ENCODE data around the gene EXOC3L4.
A peak's percentile ranks its signal among the peaks of the same experiment; 100 is the strongest.
"Not testable (repeated sequence)": the region's sequence is repeated elsewhere in the genome, so short reads cannot be mapped to it uniquely, and the experiment has no call there.

EXOC3L4 gene

DNA sequence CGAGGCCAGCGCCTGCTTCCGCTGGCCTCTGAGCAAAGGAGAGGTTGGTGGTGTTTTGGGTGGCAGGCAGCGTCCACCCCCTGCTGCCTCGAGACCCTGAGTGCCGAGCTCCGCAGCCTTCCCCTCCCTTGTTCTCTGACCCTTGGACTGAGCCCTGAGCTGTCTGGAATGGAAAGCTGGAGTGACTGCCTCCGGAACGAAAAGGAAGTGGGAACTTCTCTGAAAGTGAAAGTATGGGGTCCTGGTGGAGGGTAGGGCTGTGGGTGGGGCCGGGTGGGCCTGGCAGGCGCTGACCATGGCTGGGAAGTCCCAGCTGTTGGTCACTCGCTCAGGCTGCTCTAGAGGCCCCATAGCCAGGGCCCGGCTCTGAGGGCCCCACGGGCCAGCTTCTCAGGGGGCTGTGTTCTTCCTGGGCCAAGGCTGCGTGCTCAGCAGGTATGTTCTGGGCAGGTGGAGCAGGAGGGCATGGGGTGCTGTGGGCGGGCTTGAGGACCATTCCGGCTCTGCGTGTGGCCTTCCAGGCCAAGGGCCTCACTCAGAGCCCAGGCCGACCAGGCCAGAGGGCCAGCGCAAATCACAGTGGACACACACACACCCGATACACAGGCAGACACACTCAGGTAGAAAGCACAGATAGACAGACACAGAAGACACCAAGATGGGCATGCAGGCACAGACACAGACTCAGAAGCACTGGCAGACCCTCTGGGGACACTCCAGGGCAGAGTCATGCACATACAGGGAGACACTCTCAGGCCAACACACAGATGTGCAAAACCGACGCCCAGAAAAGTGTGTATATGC lies at the start of gene EXOC3L4:
TSS of gene EXOC3L4 (plus strand) at position 320 of the 804 bp plus-strand sequence. CDS start 5,495 bp downstream, outside the sequence.
- no peak for DNase-seq

DNA sequence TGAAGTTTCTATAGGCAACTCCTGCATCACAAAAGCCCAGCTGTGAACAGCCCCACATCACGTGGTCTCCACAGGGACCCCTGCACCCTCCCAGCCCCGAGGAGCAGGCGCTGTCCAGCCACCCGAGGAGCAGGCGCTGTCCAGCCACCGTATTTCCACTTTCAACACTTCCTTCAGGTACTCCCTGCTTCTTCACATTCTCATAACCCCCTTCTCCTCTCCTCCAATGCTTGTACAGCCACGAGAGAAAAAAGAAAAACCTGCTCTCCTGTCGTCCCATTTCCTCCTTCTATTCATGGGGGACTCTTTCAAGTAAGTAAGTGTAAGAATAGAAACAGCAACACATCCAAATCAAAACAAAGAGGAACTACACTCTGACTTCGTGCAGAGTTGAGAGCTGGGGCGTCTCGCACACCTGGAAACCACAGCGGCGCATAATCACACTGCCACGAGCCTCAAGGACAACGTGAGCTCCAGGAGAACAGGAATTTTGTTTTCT lies 49.1 kb upstream of the EXOC3L4 start:
- DNase-seq, result no peak

- DNase-seq, result not testable (repeated sequence)
These were observed 47.1 kb upstream of the EXOC3L4 start for GRCh38 chr14:103047453-103047852.

DNA sequence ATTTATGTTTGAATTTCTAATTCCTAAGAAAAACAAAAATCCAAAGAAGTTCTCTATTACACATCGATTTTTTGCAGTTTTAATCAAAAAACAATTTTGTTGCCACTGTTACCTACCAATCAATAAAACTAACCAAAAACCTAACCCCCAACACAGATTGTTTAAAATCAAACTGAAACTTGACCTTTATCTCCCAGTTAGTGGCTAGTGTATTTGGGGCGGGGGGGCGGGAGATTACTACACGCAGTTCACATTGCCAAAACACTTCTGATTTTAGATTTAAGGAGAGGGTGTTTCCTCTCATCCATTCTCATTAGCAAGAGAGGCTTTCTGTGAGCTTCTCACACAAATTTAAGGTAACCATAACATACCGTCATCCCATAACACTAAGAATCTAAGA lies 43.6 kb upstream of the EXOC3L4 start:
- no peak for DNase-seq

- no peak for DNase-seq
These were observed 42.1 kb upstream of the EXOC3L4 start for GRCh38 chr14:103052407-103052806.

- DNase-seq, result no peak
These were observed 38.8 kb upstream of the EXOC3L4 start for GRCh38 chr14:103055695-103056094.

GRCh38 chr14:103056322-103057027 lies 38.0 kb upstream of the EXOC3L4 start:
- peak; percentile 15 for DNase-seq

GRCh38 chr14:103057028-103057371 lies 37.5 kb upstream of the EXOC3L4 start:
- peak; percentile 12 for DNase-seq

DNA sequence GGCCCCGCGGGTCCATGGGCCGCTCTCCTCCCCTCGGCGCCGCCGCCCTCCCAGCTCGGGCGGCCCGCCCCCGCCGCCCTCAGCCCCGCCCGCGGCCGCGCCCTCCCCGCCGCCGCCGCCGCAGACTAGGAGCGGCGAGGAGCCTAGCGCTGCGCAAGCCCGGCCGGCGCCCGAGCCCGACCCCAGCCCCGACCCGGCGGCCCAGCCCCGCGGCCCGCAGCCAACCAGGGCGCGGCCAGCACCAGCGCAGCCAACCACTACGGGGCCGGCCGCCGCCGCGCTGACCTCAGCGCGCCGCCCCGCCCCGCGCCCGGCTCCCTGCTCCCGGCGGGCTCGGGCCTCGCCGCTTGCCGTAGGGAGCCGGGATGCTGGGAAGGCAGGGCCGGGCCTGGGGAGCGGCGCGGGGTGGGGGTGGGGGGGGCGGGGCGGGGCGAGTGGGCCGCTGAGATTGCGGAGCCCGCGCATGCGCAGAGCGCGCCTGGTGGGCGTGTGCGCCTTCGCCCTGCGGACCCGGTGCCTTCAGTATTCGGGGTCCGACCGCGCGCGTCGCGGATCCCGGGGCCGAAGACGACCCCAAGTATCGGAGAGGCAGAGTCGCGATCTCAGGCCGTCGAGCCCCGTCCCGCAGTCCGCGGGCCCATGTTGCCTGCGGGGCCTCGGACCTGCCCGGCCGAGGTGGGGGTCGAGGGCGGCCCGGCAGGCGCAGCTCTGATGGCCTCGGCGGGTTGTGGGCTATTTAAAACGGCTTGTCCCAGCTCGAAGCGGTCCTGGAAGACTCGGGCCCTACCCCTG lies 37.0 kb upstream of the EXOC3L4 start, which contains the start of gene CDC42BPB:
TSS of gene CDC42BPB (minus strand) at position 178 of the 792 bp plus-strand sequence. CDS start 376 bp downstream, outside the sequence.
- peak; percentile 78 for DNase-seq

GRCh38 chr14:103058164-103059055 lies 36.1 kb upstream of the EXOC3L4 start:
- no peak for DNase-seq

DNA sequence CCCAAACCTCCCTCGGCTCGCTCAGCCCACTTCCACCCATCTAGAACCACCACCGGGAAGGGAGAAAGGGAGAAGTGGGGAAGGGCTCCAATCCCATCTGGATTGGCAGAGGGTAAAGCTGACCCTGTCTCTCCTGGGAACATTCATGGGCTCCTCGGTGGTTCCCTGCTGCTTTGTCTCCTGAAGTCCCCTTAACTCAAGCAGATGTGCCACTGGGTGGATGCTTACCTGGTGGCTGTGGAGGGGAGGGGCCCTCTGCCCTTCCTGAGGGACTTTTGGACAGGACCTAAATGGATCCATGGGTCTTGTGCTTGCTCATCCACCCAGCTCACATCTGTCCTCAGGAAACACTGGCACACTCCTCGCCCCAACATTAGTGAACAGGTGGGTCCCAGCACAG lies 35.0 kb upstream of the EXOC3L4 start:
- no peak for DNase-seq

DNA sequence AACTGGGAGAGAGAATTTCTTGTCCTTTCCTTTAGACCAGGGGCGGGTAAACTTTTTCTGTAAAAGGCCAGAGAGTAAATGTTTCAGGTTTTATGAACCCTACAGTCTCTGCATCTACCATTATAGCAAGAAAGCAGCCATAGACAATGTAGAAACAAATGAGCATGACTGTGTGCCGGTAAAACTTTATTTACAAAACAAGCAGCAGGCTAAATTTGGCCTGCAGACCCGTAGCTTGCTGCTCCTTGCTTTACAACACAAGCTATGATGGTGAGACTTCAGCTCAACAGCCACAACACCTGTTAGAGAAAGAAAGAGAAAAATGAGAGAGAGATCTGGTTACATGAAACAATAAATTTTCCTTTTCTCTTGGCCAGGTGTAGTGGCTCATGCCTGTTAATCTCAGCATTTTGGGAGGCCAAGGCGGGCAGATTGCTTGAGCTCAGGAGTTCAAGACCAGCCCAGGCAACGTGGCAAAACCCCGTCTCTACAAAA lies 33.0 kb upstream of the EXOC3L4 start:
- no peak for DNase-seq

- DNase-seq, result no peak
These were observed 30.1 kb upstream of the EXOC3L4 start for GRCh38 chr14:103064436-103064835.

DNA sequence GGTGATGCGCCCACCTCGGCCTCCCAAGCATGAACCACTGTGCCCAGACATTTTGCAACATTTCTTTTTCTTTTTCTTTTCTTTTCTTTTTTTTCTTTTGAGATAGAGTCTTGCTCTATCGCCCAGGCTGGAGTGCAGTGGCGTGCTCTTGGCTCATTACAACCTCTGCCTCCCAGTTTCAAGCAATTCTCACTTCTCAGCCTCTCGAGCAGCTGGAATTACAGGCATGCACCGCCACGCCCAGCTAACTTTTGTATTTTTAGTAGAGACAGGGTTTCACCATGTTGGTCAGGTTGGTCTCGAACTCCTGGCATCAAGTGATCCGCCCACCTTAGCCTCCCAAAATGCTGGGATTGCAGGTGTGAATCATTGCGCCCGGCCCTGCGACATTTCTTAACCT lies 29.5 kb upstream of the EXOC3L4 start:
- DNase-seq, result no peak

- DNase-seq, result no peak
These were observed 28.7 kb upstream of the EXOC3L4 start for GRCh38 chr14:103065861-103066260.

GRCh38 chr14:103066399-103066798 lies 28.1 kb upstream of the EXOC3L4 start:
- DNase-seq, result no peak

- no peak for DNase-seq
These were observed 27.1 kb upstream of the EXOC3L4 start for GRCh38 chr14:103067231-103067954.

DNA sequence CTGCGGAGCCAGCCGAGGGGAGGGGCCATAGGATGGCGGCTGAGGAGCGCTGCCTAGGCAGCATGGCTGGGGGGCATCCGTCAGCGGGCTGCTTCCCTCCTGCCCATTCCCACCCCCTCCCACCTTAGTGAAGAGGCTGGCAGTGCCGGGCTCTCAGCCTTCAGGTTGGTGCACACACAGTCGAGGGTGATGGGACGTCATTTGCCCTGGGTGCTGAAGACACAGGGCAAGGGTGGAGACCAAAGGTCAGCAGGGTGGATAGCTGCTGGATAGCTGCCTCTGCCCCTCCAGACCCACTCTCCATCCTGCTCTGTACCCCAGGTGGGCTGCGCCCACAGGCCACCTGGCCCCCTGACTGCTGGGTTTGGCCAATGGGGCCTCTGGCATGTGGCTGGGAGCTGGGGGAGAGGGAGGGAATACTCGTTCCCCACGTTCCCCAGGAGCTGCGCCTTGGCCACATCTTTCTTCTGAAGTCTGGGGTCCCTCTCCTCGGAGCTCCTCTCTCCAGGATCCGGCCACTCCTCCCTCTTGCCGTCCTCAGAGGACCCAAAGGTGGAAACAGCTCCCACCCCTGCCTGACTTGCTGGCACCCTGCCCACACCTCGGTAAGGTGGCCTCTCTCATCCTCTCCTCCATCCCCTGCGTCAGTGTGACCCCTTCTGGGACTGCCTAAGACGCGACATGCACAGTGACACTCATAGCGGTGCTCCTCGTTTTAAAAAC lies 26.0 kb upstream of the EXOC3L4 start:
- no peak for DNase-seq

GRCh38 chr14:103070263-103070885 lies 24.2 kb upstream of the EXOC3L4 start:
- no peak for DNase-seq

- DNase-seq, result no peak
These were observed 23.5 kb upstream of the EXOC3L4 start for GRCh38 chr14:103070971-103071542.

All from CD4-positive, alpha-beta T cell treated with Interleukin-17A for 4 hours (primary cell).